Activated CD8-positive, alpha-beta T cell treated with anti-CD3 and anti-CD28 coated beads for 36 hours (primary cell): Measurements from ENCODE around the gene THTPA. TPM values are rescaled to one million over a fixed set of nuclear protein-coding genes. Genes with fewer than 3 reads are reported as not detected.

Source experiments
- ATAC-seq: fragments of 200-7000 bp; cut with Tn5 transposase; one replicate; pipeline ENCODE4 v1.10.0; 2021; ENCODE audit warnings: mild to moderate bottlenecking, moderate library complexity
- CTCF ChIA-PET: fragments of 350-600 bp; sonication (Branson Sonifier 250); formaldehyde crosslinking; loops from one replicate; lab custom pipeline; 2021; ENCODE audit warnings: antibody characterized with exemption; lab: Charles Lee
- POLR2A ChIA-PET: fragments of 350-600 bp; sonication (Branson Sonifier 250); formaldehyde crosslinking; loops from one replicate; lab custom pipeline; 2021; ENCODE audit warnings: antibody characterized with exemption; lab: Charles Lee
- DNase-seq: peaks from one replicate; pipeline ENCODE4 v3.0.0-alpha.2; 2020
- H3K27ac Mint-ChIP-seq: one replicate; pipeline ENCODE4 v1.8.0; 2021; ENCODE audit warnings: mild to moderate bottlenecking, mixed read lengths
- H3K27me3 Mint-ChIP-seq: one replicate; pipeline ENCODE4 v1.8.0; 2021; ENCODE audit warnings: mixed read lengths
- H3K36me3 Mint-ChIP-seq: one replicate; pipeline ENCODE4 v1.8.0; 2021; ENCODE audit warnings: low read depth, mixed read lengths
- H3K4me1 Mint-ChIP-seq: one replicate; pipeline ENCODE4 v1.8.0; 2021; ENCODE audit warnings: low read depth, mixed read lengths
- H3K4me3 Mint-ChIP-seq: one replicate; pipeline ENCODE4 v1.8.0; 2021; ENCODE audit warnings: mild to moderate bottlenecking, moderate library complexity, mixed read lengths
- H3K9me3 Mint-ChIP-seq: one replicate; pipeline ENCODE4 v1.8.0; 2021; ENCODE audit warnings: mixed read lengths
- CTCF ChIP-seq: fragments of 200-600 bp; IDR thresholded peaks from one replicate; pipeline ENCODE4 v1.8.0; 2022; ENCODE audit warnings: antibody characterized with exemption, mild to moderate bottlenecking
- intact Hi-C: fragments of 100-400 bp; cut with micrococcal nuclease; formaldehyde crosslinking; loops from one replicate; pipeline ENCODE4 v1.10.0; 2022
- total RNA-seq, 2 experiments: library from RNA; stranded (reverse); gene quantifications; one replicate each; pipeline ENCODE4 v1.2.3, GENCODE V29; 2021

Gene THTPA
- total RNA-seq, 2 experiments from 2014 or later: 5.1 to 7.6 TPM

GRCh38 chr14:23600806-23601205 is 44.7 kb downstream of the THTPA start:
- Mint-ChIP-seq H3K4me3 (no peak overlapping the region), H3K27ac (no peak overlapping the region), H3K36me3 (no peaks in the 10 kb centered on the region), H3K9me3 (peaks cover 2% of the 10 kb centered on the region), H3K4me1 (peaks cover 5% of the 10 kb centered on the region), H3K27me3 (no peaks in the 10 kb centered on the region)
- POLR2A ChIA-PET: no interaction called here
- no peak for TF ChIP-seq CTCF
- CTCF ChIA-PET: interaction anchor here (1.6 to 4.6 kb wide), 3 partner anchors 8 to 31 kb away, joined by 4 to 25 read pairs (median 11); no protein-coding TSS in a partner anchor
- DNase-seq: no peak
- ATAC-seq: no peak
- intact Hi-C loops: no loop called here

GRCh38 chr14:23601424-23601823 is 45.4 kb downstream of the THTPA start:
- POLR2A ChIA-PET: no interaction called here
- DNase-seq: no peak
- intact Hi-C loops: no loop called here
- no peak for ATAC-seq
- Mint-ChIP-seq H3K9me3 (peaks cover 2% of the 10 kb centered on the region), H3K4me1 (peaks cover 10% of the 10 kb centered on the region), H3K27me3 (no peaks in the 10 kb centered on the region), H3K4me3 (no peak overlapping the region), H3K27ac (no peak overlapping the region), H3K36me3 (no peaks in the 10 kb centered on the region)
- CTCF ChIA-PET: interaction anchor here (1.0 to 4.6 kb wide), 3 partner anchors 9 to 31 kb away, joined by 3 to 25 read pairs (median 4); no protein-coding TSS in a partner anchor
- TF ChIP-seq CTCF: no peak

GRCh38 chr14:23601845-23602180 is 45.7 kb downstream of the THTPA start:
- peaks cover 2% of the 10 kb centered on the region for H3K9me3 Mint-ChIP-seq
- no peak overlapping the region for H3K4me3 Mint-ChIP-seq
- intact Hi-C loops: no loop called here
- H3K27ac Mint-ChIP-seq: no peak overlapping the region
- ChIA-PET POLR2A (no interaction called here), CTCF (interaction anchor here (0.8 to 4.6 kb wide), 4 partner anchors 9 to 30 kb away, joined by 3 to 25 read pairs (median 4); no protein-coding TSS in a partner anchor)
- no peaks in the 10 kb centered on the region for H3K36me3 Mint-ChIP-seq
- H3K27me3 Mint-ChIP-seq: no peaks in the 10 kb centered on the region
- TF ChIP-seq CTCF: no peak
- ATAC-seq (no peak), DNase-seq (no peak)
- peaks cover 14% of the 10 kb centered on the region for H3K4me1 Mint-ChIP-seq

GRCh38 chr14:23602181-23603095 is 46.4 kb downstream of the THTPA start:
- POLR2A ChIA-PET: interaction anchor here (0.8 to 1.2 kb wide), 2 partner anchors 10 to 19 kb away, joined by 3 read pairs; no protein-coding TSS in a partner anchor
- TF ChIP-seq CTCF: no peak
- Mint-ChIP-seq H3K9me3 (peaks cover 2% of the 10 kb centered on the region), H3K27ac (no peak overlapping the region), H3K27me3 (no peaks in the 10 kb centered on the region), H3K4me3 (no peak overlapping the region), H3K36me3 (no peaks in the 10 kb centered on the region), H3K4me1 (peaks cover 19% of the 10 kb centered on the region)
- DNase-seq (no peak), ATAC-seq (no peak)
- CTCF ChIA-PET: interaction anchor here (0.8 to 4.6 kb wide), 5 partner anchors 9 to 30 kb away, joined by 3 to 25 read pairs (median 4); no protein-coding TSS in a partner anchor
- intact Hi-C loops: no loop called here

GRCh38 chr14:23603103-23603502 is 47.0 kb downstream of the THTPA start:
- ATAC-seq: no peak

More at GRCh38 chr14:23603103-23603502, 47.0 kb downstream of the THTPA start:
- no peak for DNase-seq
- ChIA-PET POLR2A (interaction anchor here (0.8 to 1.2 kb wide), 2 partner anchors 9 to 20 kb away, joined by 3 read pairs; no protein-coding TSS in a partner anchor), CTCF (interaction anchor here (1.4 to 4.6 kb wide), 2 partner anchors 14 to 29 kb away, joined by 9 to 25 read pairs; no protein-coding TSS in a partner anchor)
- Mint-ChIP-seq H3K4me3 (no peak overlapping the region), H3K9me3 (peaks cover 2% of the 10 kb centered on the region), H3K4me1 (peaks cover 20% of the 10 kb centered on the region), H3K27me3 (no peaks in the 10 kb centered on the region), H3K27ac (no peak overlapping the region), H3K36me3 (no peaks in the 10 kb centered on the region)
- intact Hi-C loops: no loop called here
- no peak for TF ChIP-seq CTCF
